Vagina (tissue), 2 donors: Measurements from ENCODE around the gene TIGD4.

Experiments used
- CTCF ChIP-seq, 3 experiments: fragments of 450-650 bp in 2 of 3; fragments of 200-600 bp in 1 of 3; sonication (generic) in 1 of 3; IDR thresholded peaks; one replicate each; pipeline ENCODE4 v1.5.1; 2017 to 2019; ENCODE audit warnings: antibody characterized with exemption in 3 of 3, mild to moderate bottlenecking in 2 of 3, moderate library complexity in 2 of 3
- POLR2A ChIP-seq, 2 donors: fragments of 450-650 bp; IDR thresholded peaks; one replicate each; pipeline ENCODE4 v1.6.1; 2017; ENCODE audit warnings: antibody characterized with exemption in 2 of 2, mild to moderate bottlenecking in 2 of 2, moderate library complexity in 2 of 2
- POLR2AphosphoS5 ChIP-seq, 2 donors: sonication (generic); formaldehyde crosslinking; IDR thresholded peaks; one replicate each; pipeline ENCODE4 v1.9.0; 2017; ENCODE audit warnings: antibody characterized with exemption in 2 of 2, mild to moderate bottlenecking in 2 of 2, low read depth in 1 of 2; ENCODE audit not compliant: insufficient read depth in 1 of 2

- TF ChIP-seq CTCF (IDR thresholded peaks at IDR 0.05) (no peak), POLR2AphosphoS5 (IDR thresholded peaks at IDR 0.05; ENCODE audit: insufficient read depth in 1 of 2, low read depth in 1 of 2) (no peak), POLR2A (IDR thresholded peaks at IDR 0.05) (no peak)
Observed at GRCh38 chr4:152805818-152806217, 26.3 kb upstream of the TIGD4 start.
